Endodermal cell (in vitro differentiated cells): ENCODE results near the gene PTPN14. TPM values are rescaled to one million over a fixed set of nuclear protein-coding genes. Genes with fewer than 3 reads are reported as not detected.
A peak's percentile ranks its signal among the peaks of the same experiment; 100 is the strongest.

Experiments
- DNase-seq: peaks from one replicate; pipeline ENCODE4 v3.0.0-alpha.2; 2017
- H3K27ac ChIP-seq: 2 replicates; pipeline ENCODE4 v1.5.1; 2013; ENCODE audit warnings: mild to moderate bottlenecking, low read depth, low read length, moderate library complexity
- H3K27me3 ChIP-seq: 2 replicates; pipeline ENCODE4 v1.6.1; 2013; ENCODE audit warnings: mild to moderate bottlenecking, low read length, moderate library complexity; ENCODE audit not compliant: insufficient read depth, control insufficient read depth, poor library complexity, severe bottlenecking
- H3K36me3 ChIP-seq: 2 replicates; pipeline ENCODE4 v1.7.0; 2013; ENCODE audit warnings: mild to moderate bottlenecking, low read length, moderate library complexity; ENCODE audit not compliant: control insufficient read depth, insufficient read depth
- H3K4me1 ChIP-seq: one replicate; pipeline ENCODE4 v1.7.0; 2013; ENCODE audit warnings: low read length; ENCODE audit not compliant: control insufficient read depth, insufficient read depth
- H3K4me3 ChIP-seq: 2 replicates; pipeline ENCODE4 v1.5.1; 2013; ENCODE audit warnings: mild to moderate bottlenecking, low read length, moderate library complexity
- H3K9ac ChIP-seq: 2 replicates; pipeline ENCODE4 v1.6.1; 2013; ENCODE audit warnings: mild to moderate bottlenecking, low read length, moderate library complexity; ENCODE audit not compliant: poor library complexity, severe bottlenecking; ENCODE audit errors: extremely low read depth
- H3K9me3 ChIP-seq: 2 replicates; pipeline ENCODE4 v1.6.1; 2013; ENCODE audit warnings: mild to moderate bottlenecking, low read length, moderate library complexity; ENCODE audit not compliant: control insufficient read depth
- H3K27ac Mint-ChIP-seq: 2 replicates; pipeline ENCODE4 v1.8.0; 2020; ENCODE audit warnings: mixed read lengths
- H3K27me3 Mint-ChIP-seq: 2 replicates; pipeline ENCODE4 v1.8.0; 2021; ENCODE audit warnings: mild to moderate bottlenecking, mixed read lengths; ENCODE audit not compliant: insufficient read depth
- H3K36me3 Mint-ChIP-seq: 2 replicates; pipeline ENCODE4 v1.8.0; 2020; ENCODE audit warnings: low read depth, mixed read lengths
- H3K4me1 Mint-ChIP-seq: 2 replicates; pipeline ENCODE4 v1.8.0; 2020; ENCODE audit warnings: mixed read lengths
- H3K4me3 Mint-ChIP-seq: 2 replicates; pipeline ENCODE4 v1.8.0; 2020; ENCODE audit warnings: mild to moderate bottlenecking, moderate library complexity, mixed read lengths
- H3K9me3 Mint-ChIP-seq: 2 replicates; pipeline ENCODE4 v1.8.0; 2020; ENCODE audit warnings: mild to moderate bottlenecking, mixed read lengths
- CTCF ChIP-seq: fragments of 200-600 bp; sonication (generic); conservative IDR thresholded peaks from 2 replicates; pipeline ENCODE4 v1.5.0; 2021; ENCODE audit warnings: antibody characterized with exemption, mild to moderate bottlenecking
- WGBS, 2 experiments: methylation state at CpG; one replicate each; pipeline versions ENCODE4 v1.1.5 to v1.1.7; 2013; ENCODE audit warnings: missing lambda C conversion rate in 2 of 2, mixed read lengths in 1 of 2; ENCODE audit not compliant: insufficient coverage in 1 of 2, insufficient read length in 1 of 2; 5-methylcytosine and 5-hydroxymethylcytosine counted together
- total RNA-seq, 2 donors: library from RNA; stranded (reverse); fragmentation: NEBNext Ultra II Directional in 1 of 2; extraction: Animal tissue kit (Norgen Biotek cat#: 25700) in 1 of 2; gene quantifications; 2 replicates in 1 of 2; 3 replicates in 1 of 2; pipeline ENCODE4 v1.2.1, GENCODE V29; 2021

PTPN14 gene
- total RNA-seq, 2 donors from 2014 or later: 72.6 to 93.2 TPM

DNA sequence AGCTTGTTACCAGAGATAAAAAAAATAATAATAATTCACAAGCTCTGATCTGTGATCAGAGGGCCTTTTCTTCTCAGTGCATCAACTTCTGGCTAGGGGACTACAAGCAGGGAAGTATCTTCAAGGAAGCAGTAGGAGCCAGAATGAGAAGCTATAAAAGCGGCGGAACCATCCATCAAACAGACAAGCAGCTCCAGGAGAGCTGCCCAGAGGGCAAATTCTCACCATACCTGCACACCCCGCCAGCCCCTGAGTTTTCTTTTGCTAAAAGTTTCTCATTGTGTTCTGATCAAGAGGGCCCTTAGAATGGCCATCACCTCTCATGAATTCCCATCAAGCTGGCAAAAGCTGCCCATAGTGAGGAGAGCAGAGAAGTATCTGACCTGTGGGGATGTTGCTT lies 171.0 kb downstream of the PTPN14 start:
- DNase-seq: peak; percentile 48
- H3K4me1 ChIP-seq: peaks cover 21% of the 10 kb centered on the region
- Mint-ChIP-seq H3K4me3 (no peak overlapping the region), H3K27ac (no peak overlapping the region), H3K4me1 (peaks cover 31% of the 10 kb centered on the region), H3K9me3 (no peaks in the 10 kb centered on the region), H3K36me3 (peaks cover 69% of the 10 kb centered on the region), H3K27me3 (peaks cover 30% of the 10 kb centered on the region)
- H3K9me3 ChIP-seq: no peaks in the 10 kb centered on the region
- TF ChIP-seq CTCF: no peak
- H3K9ac ChIP-seq: no peak overlapping the region
- peaks cover 82% of the 10 kb centered on the region for H3K36me3 ChIP-seq
- H3K27ac ChIP-seq: peak overlapping the region; percentile 38
- H3K4me3 ChIP-seq: no peak overlapping the region
- WGBS, 2 experiments: 61 to 84% methylated on average over 3 of the region's 3 CpGs
- H3K27me3 ChIP-seq: no peaks in the 10 kb centered on the region

GRCh38 chr1:214379236-214379970 lies 172.0 kb downstream of the PTPN14 start:
- Mint-ChIP-seq H3K4me3 (no peak overlapping the region), H3K27ac (peak overlapping the region; percentile 26), H3K4me1 (peaks cover 31% of the 10 kb centered on the region), H3K36me3 (peaks cover 64% of the 10 kb centered on the region), H3K27me3 (peaks cover 30% of the 10 kb centered on the region), H3K9me3 (no peaks in the 10 kb centered on the region)
- peaks cover 21% of the 10 kb centered on the region for H3K4me1 ChIP-seq
- peak overlapping the region; percentile 22 for H3K4me3 ChIP-seq
- no peak overlapping the region for H3K9ac ChIP-seq
- no peak for TF ChIP-seq CTCF
- no peak overlapping the region for H3K27ac ChIP-seq
- 38 to 65% methylated on average over 3 to 6 of the region's 6 CpGs for WGBS, 2 experiments
- no peaks in the 10 kb centered on the region for H3K27me3 ChIP-seq
- H3K9me3 ChIP-seq: no peaks in the 10 kb centered on the region
- peaks cover 81% of the 10 kb centered on the region for H3K36me3 ChIP-seq
- peak; percentile 75 for DNase-seq

GRCh38 chr1:214378492-214378891 lies 172.9 kb downstream of the PTPN14 start:
- Mint-ChIP-seq H3K36me3 (peaks cover 59% of the 10 kb centered on the region), H3K27ac (no peak overlapping the region), H3K4me3 (no peak overlapping the region), H3K4me1 (peaks cover 31% of the 10 kb centered on the region), H3K27me3 (peaks cover 30% of the 10 kb centered on the region), H3K9me3 (no peaks in the 10 kb centered on the region)
- H3K4me3 ChIP-seq: peak overlapping the region; percentile 11
- no peak for TF ChIP-seq CTCF
- no peaks in the 10 kb centered on the region for H3K9me3 ChIP-seq
- peaks cover 81% of the 10 kb centered on the region for H3K36me3 ChIP-seq
- DNase-seq: no peak
- no peak overlapping the region for H3K27ac ChIP-seq
- peaks cover 21% of the 10 kb centered on the region for H3K4me1 ChIP-seq
- no peak overlapping the region for H3K9ac ChIP-seq
- H3K27me3 ChIP-seq: no peaks in the 10 kb centered on the region
- 94 to 96% methylated on average over 4 to 8 of the region's 8 CpGs for WGBS, 2 experiments
